ENCODE results near the gene PRC1. TPM values are rescaled to one million over a fixed set of nuclear protein-coding genes. Genes with fewer than 3 reads are reported as not detected.
A peak's percentile ranks its signal among the peaks of the same experiment; 100 is the strongest.

Gene PRC1
- total and polyA plus RNA-seq, 2 of the 13 experiments (the other 11 are each of a cell fraction or from before 2014, with no cell fraction given): 137 to 162 TPM

GRCh38 chr15:90994417-90995311 is at the start of gene PRC1 (continued):
- TF ChIP-seq DNMT1 (CRISPR knock-in tag; IDR thresholded peaks at IDR 0.05) (0 out of 2 replicates have a peak, but pooled peaks have one; percentile 2), SIX1 (CRISPR knock-in tag; IDR thresholded peaks at IDR 0.05; ENCODE audit: borderline replicate concordance) (no peak), ZNF263 (CRISPR knock-in tag; IDR thresholded peaks at IDR 0.05) (peak; percentile 76), PBX3 (CRISPR knock-in tag; IDR thresholded peaks at IDR 0.05; ENCODE audit: borderline replicate concordance) (no peak; the same call in none of the 2 replicates), ZNF737 (CRISPR knock-in tag; IDR thresholded peaks at IDR 0.05; ENCODE audit: borderline replicate concordance) (no peak), ARID4A (CRISPR knock-in tag; IDR thresholded peaks at IDR 0.05; ENCODE audit: borderline replicate concordance) (peak; percentile 98), ZNF33B (CRISPR knock-in tag; IDR thresholded peaks at IDR 0.05) (peak; percentile 69; the same call in 1 of the 2 replicates), MTERF4 (CRISPR knock-in tag; IDR thresholded peaks at IDR 0.05) (0 out of 2 replicates have a peak, but pooled peaks have one; percentile 49), ZNF883 (CRISPR knock-in tag; IDR thresholded peaks at IDR 0.05; ENCODE audit: not compliant biosample characterization) (peak; percentile 47), ZBTB7A (CRISPR knock-in tag; IDR thresholded peaks at IDR 0.05) (no peak), MYNN (CRISPR knock-in tag; IDR thresholded peaks at IDR 0.05; ENCODE audit: low read depth) (0 out of 2 replicates have a peak, but pooled peaks have one; percentile 41), ZNF7 (CRISPR knock-in tag; IDR thresholded peaks at IDR 0.05) (no peak), PHF21A (CRISPR knock-in tag; IDR thresholded peaks at IDR 0.05) (peak; percentile 58; the same call in 1 of the 2 replicates), MTF1 (CRISPR knock-in tag; IDR thresholded peaks at IDR 0.05) (no peak), THRA (CRISPR knock-in tag; IDR thresholded peaks at IDR 0.05; ENCODE audit: borderline replicate concordance) (no peak), NFE2 (CRISPR knock-in tag; IDR thresholded peaks at IDR 0.05) (no peak), ZHX1 (CRISPR knock-in tag; IDR thresholded peaks at IDR 0.05; ENCODE audit: low read depth) (peak; percentile 80; the same call in 1 of the 2 replicates)

Measured in HepG2 (cell line).